Breast epithelium (tissue), 4 donors: ENCODE results near the gene CDCA3. TPM values are rescaled to one million over a fixed set of nuclear protein-coding genes. Genes with fewer than 3 reads are reported as not detected.

Experiments
- DNase-seq, 2 donors: peaks; one replicate each; pipeline ENCODE4 v3.0.0-alpha.2; 2019; ENCODE audit warnings: low spot score in 2 of 2
- H3K27ac ChIP-seq, 2 donors: fragments of 200-600 bp; sonication (generic) in 1 of 2; one replicate each; pipeline ENCODE4 v1.5.1; 2016 to 2019; ENCODE audit warnings: mild to moderate bottlenecking in 1 of 2
- H3K27me3 ChIP-seq, 2 donors: fragments of 200-600 bp; sonication (generic) in 1 of 2; one replicate each; pipeline versions ENCODE4 v1.5.1 to v1.6.0; 2017 to 2019; ENCODE audit warnings: control low read depth in 1 of 2, mild to moderate bottlenecking in 1 of 2
- H3K36me3 ChIP-seq: fragments of 200-600 bp; one replicate; pipeline ENCODE4 v1.5.1; 2019
- H3K4me1 ChIP-seq, 2 donors: fragments of 200-600 bp; sonication (generic); one replicate each; pipeline ENCODE4 v1.5.1; 2016 to 2019; ENCODE audit warnings: control low read depth in 1 of 2
- H3K4me3 ChIP-seq, 3 donors: fragments of 200-600 bp; sonication (generic); 1 replicate in 2 of 3; 2 replicates in 1 of 3; pipeline ENCODE4 v1.5.1; 2016 to 2019; ENCODE audit warnings: mild to moderate bottlenecking in 3 of 3, moderate library complexity in 2 of 3
- H3K9me3 ChIP-seq, 2 donors: fragments of 200-600 bp; sonication (generic) in 1 of 2; one replicate each; pipeline ENCODE4 v1.5.1; 2016 to 2019; ENCODE audit warnings: control low read depth in 1 of 2
- CTCF ChIP-seq, 3 donors: fragments of 450-650 bp; IDR thresholded peaks; one replicate each; pipeline ENCODE4 v1.5.1; 2016 to 2017; ENCODE audit warnings: antibody characterized with exemption in 3 of 3, mild to moderate bottlenecking in 3 of 3, moderate library complexity in 3 of 3
- POLR2A ChIP-seq: fragments of 450-650 bp; IDR thresholded peaks from one replicate; pipeline ENCODE4 v1.6.1; 2016; ENCODE audit warnings: antibody characterized with exemption, mild to moderate bottlenecking, moderate library complexity
- POLR2AphosphoS5 ChIP-seq, 3 donors: sonication (generic); formaldehyde crosslinking; IDR thresholded peaks; one replicate each; pipeline ENCODE4 v1.6.1; 2017; ENCODE audit warnings: antibody characterized with exemption in 3 of 3
- intact Hi-C: fragments of 100-400 bp; cut with DNase I; formaldehyde crosslinking; loops from one replicate; pipeline ENCODE4 v1.15.1; 2023; ENCODE audit warnings: low total_unique reads
- total RNA-seq, 3 donors: library from RNA; depleted of rRNA; stranded (reverse); fragments of >200 nt; gene quantifications; one replicate each; pipeline ENCODE4 v1.1.0, GENCODE V29; 2016

The CDCA3 gene
- total RNA-seq, 3 donors from 2014 or later: 0.33 to 3.0 (median 1.8) TPM

- Histone ChIP-seq H3K9me3 (no peaks in the 10 kb centered on the region), H3K27me3 (peaks cover 0 to 8% of the 10 kb centered on the region in 2 donors), H3K27ac (no peak overlapping the region), H3K36me3 (no peaks in the 10 kb centered on the region), H3K4me1 (no peaks in the 10 kb centered on the region), H3K4me3 (no peak overlapping the region)
- intact Hi-C loops: no loop called here
- TF ChIP-seq POLR2AphosphoS5 (IDR thresholded peaks at IDR 0.05) (no peak), CTCF (IDR thresholded peaks at IDR 0.05) (no peak), POLR2A (no peak)
- DNase-seq: no peak
Observed at GRCh38 chr12:6818222-6818621, 32.9 kb downstream of the CDCA3 start.

- no peaks in the 10 kb centered on the region for H3K36me3 ChIP-seq
Observed at GRCh38 chr12:6817662-6818157, 33.4 kb downstream of the CDCA3 start.

GRCh38 chr12:6817098-6817497, 34.0 kb downstream of the CDCA3 start:
- H3K27me3 ChIP-seq: peaks cover 0 to 3% of the 10 kb centered on the region in 2 donors
- intact Hi-C loops: no loop called here
- no peak for DNase-seq
- no peaks in the 10 kb centered on the region for H3K36me3 ChIP-seq
- H3K27ac ChIP-seq: no peak overlapping the region
- H3K9me3 ChIP-seq: no peaks in the 10 kb centered on the region
- no peak for TF ChIP-seq CTCF (IDR thresholded peaks at IDR 0.05)
- H3K4me1 ChIP-seq: no peaks in the 10 kb centered on the region
- no peak overlapping the region for H3K4me3 ChIP-seq

More at GRCh38 chr12:6817662-6818157, 33.4 kb downstream of the CDCA3 start:
- TF ChIP-seq POLR2AphosphoS5 (IDR thresholded peaks at IDR 0.05) (no peak), POLR2A (no peak), CTCF (IDR thresholded peaks at IDR 0.05) (no peak)
- Histone ChIP-seq H3K4me1 (no peaks in the 10 kb centered on the region), H3K4me3 (no peak overlapping the region), H3K9me3 (no peaks in the 10 kb centered on the region), H3K27ac (no peak overlapping the region), H3K27me3 (peaks cover 0 to 6% of the 10 kb centered on the region in 2 donors)
- intact Hi-C loops: no loop called here
- DNase-seq: no peak

- H3K4me1 ChIP-seq: no peaks in the 10 kb centered on the region
- H3K27ac ChIP-seq: no peak overlapping the region
- no peaks in the 10 kb centered on the region for H3K36me3 ChIP-seq
- no peak for TF ChIP-seq POLR2AphosphoS5 (IDR thresholded peaks at IDR 0.05)
- TF ChIP-seq POLR2A: no peak
- TF ChIP-seq CTCF (IDR thresholded peaks at IDR 0.05): no peak
- no peak for DNase-seq
- H3K27me3 ChIP-seq: no peaks in the 10 kb centered on the region
- no peaks in the 10 kb centered on the region for H3K9me3 ChIP-seq
- intact Hi-C loops: no loop called here
- H3K4me3 ChIP-seq: no peak overlapping the region
Observed at GRCh38 chr12:6816598-6816997, 34.5 kb downstream of the CDCA3 start.

- H3K4me1 ChIP-seq: no peaks in the 10 kb centered on the region
- no peaks in the 10 kb centered on the region for H3K27me3 ChIP-seq
- H3K27ac ChIP-seq: no peak overlapping the region
- H3K9me3 ChIP-seq: no peaks in the 10 kb centered on the region
- H3K4me3 ChIP-seq: no peak overlapping the region
- no peaks in the 10 kb centered on the region for H3K36me3 ChIP-seq
- intact Hi-C loops: no loop called here
- DNase-seq: no peak
- no peak for TF ChIP-seq POLR2AphosphoS5 (IDR thresholded peaks at IDR 0.05)
- no peak for TF ChIP-seq CTCF (IDR thresholded peaks at IDR 0.05)
Observed at GRCh38 chr12:6813363-6813762, 37.7 kb downstream of the CDCA3 start.
